Kidney (tissue), 14 donors: ENCODE measurements around the gene PANX2. TPM values are rescaled to one million over a fixed set of nuclear protein-coding genes. Genes with fewer than 3 reads are reported as not detected.

ENCODE experiments used
- DNase-seq, 5 donors: peaks; one replicate each; pipeline ENCODE4 v3.0.0-alpha.2; 2013 to 2020
- FAIRE-seq: peaks from 2 replicates; lab custom pipeline; 2012; peaks lifted over from hg19 to GRCh38; lab: Jason Lieb, UNC
- H3K27ac ChIP-seq, 2 donors: one replicate each; pipeline ENCODE4 v1.7.0; 2013; ENCODE audit warnings: low read depth in 2 of 2, low read length in 2 of 2, inconsistent platforms in 1 of 2
- H3K27me3 ChIP-seq: one replicate; pipeline ENCODE4 v1.7.1; 2013; ENCODE audit warnings: low read length, inconsistent platforms; ENCODE audit not compliant: control insufficient read depth, insufficient read depth
- H3K36me3 ChIP-seq, 3 donors: one replicate each; pipeline versions ENCODE4 v1.7.0 to v1.7.1; 2013; ENCODE audit warnings: low read length in 3 of 3, control low read depth in 1 of 3, inconsistent platforms in 1 of 3; ENCODE audit not compliant: insufficient read depth in 3 of 3, control insufficient read depth in 2 of 3
- H3K4me1 ChIP-seq, 3 donors: one replicate each; pipeline versions ENCODE4 v1.7.0 to v1.7.1; 2013; ENCODE audit warnings: low read length in 3 of 3, inconsistent platforms in 1 of 3, low read depth in 1 of 3; ENCODE audit not compliant: control insufficient read depth in 2 of 3, insufficient read depth in 2 of 3
- H3K4me3 ChIP-seq, 3 donors: one replicate each; pipeline versions ENCODE4 v1.7.0 to v1.8.1; 2013; ENCODE audit warnings: low read length in 3 of 3, control low read depth in 1 of 3, inconsistent platforms in 1 of 3
- H3K9ac ChIP-seq, 3 donors: one replicate each; pipeline versions ENCODE4 v1.7.0 to v1.7.1; 2013; ENCODE audit warnings: low read length in 3 of 3, control low read depth in 1 of 3, inconsistent platforms in 1 of 3
- H3K9me3 ChIP-seq, 3 donors: one replicate each; pipeline versions ENCODE4 v1.7.0 to v1.7.1; 2013; ENCODE audit warnings: low read length in 3 of 3, control low read depth in 1 of 3, inconsistent platforms in 1 of 3; ENCODE audit not compliant: control insufficient read depth in 2 of 3, insufficient read depth in 1 of 3
- CTCF ChIP-seq: IDR thresholded peaks from 3 replicates; pipeline ENCODE4 v1.5.1; 2012; ENCODE audit warnings: mild to moderate bottlenecking, moderate library complexity, borderline replicate concordance; ENCODE audit not compliant: insufficient read depth; ENCODE audit errors: extremely low read depth
- intact Hi-C: fragments of 100-400 bp; cut with DNase I; formaldehyde crosslinking; loops from one replicate; pipeline ENCODE4 v1.11.1; 2022
- polyA plus RNA-seq: library from polyadenylated mRNA; stranded (reverse); fragments of 350-450 nt; fragmentation: Illumina TruSeq; extraction: RNeasy Lipid Tissue Mini Kit (QIAGEN cat#74804); gene quantifications from one replicate; pipeline ENCODE4 v1.2.3, GENCODE V29; 2014; ENCODE audit warnings: low read depth, low replicate concordance; ENCODE audit not compliant: insufficient read depth
- total RNA-seq: library from RNA; stranded (reverse); fragmentation: NEBNext Ultra II Directional; extraction: Animal tissue kit (Norgen Biotek cat#: 25700); gene quantifications from one replicate; pipeline ENCODE4 v1.2.1, GENCODE V29; 2021
- donor health status: control.
- donor health status: control.
- donor health status: control.
- donor health status: control.
- donor health status: control.
- donor health status: DM: yes; HTN: yes; CAD: no.
- donor health status: Normal renal cell carcinoma (clear cell type).

PANX2 gene
- total and polyA plus RNA-seq, 2 donors from 2014 or later: 1.0 to 4.3 TPM

- no peaks in the 10 kb centered on the region for H3K27me3 ChIP-seq
- FAIRE-seq: no peak
- H3K27ac ChIP-seq: no peak overlapping the region
- no peaks in the 10 kb centered on the region for H3K9me3 ChIP-seq
- H3K9ac ChIP-seq: no peak overlapping the region
- H3K36me3 ChIP-seq: no peaks in the 10 kb centered on the region
- intact Hi-C loops: no loop called here
- no peak overlapping the region for H3K4me3 ChIP-seq
- peaks cover 0 to 4% (median 0%) of the 10 kb centered on the region in 3 donors for H3K4me1 ChIP-seq
- DNase-seq: no peak
- no peak for TF ChIP-seq CTCF
Observed at GRCh38 chr22:50160947-50161346, 9.6 kb upstream of the PANX2 start.

GRCh38 chr22:50161508-50162390 lies 8.8 kb upstream of the PANX2 start:
- no peak overlapping the region for H3K4me3 ChIP-seq
- no peak overlapping the region for H3K9ac ChIP-seq
- peaks cover 0 to 4% (median 0%) of the 10 kb centered on the region in 3 donors for H3K4me1 ChIP-seq
- FAIRE-seq (no peak), DNase-seq (peak in 1 of 5 donors; percentile 33)
- no peak overlapping the region for H3K27ac ChIP-seq
- no peaks in the 10 kb centered on the region for H3K27me3 ChIP-seq
- intact Hi-C loops: no loop called here
- H3K36me3 ChIP-seq: no peaks in the 10 kb centered on the region
- H3K9me3 ChIP-seq: no peaks in the 10 kb centered on the region
- no peak for TF ChIP-seq CTCF

- Histone ChIP-seq H3K4me1 (peaks cover 0 to 3% (median 0%) of the 10 kb centered on the region in 3 donors), H3K27ac (no peak overlapping the region), H3K9me3 (no peaks in the 10 kb centered on the region), H3K36me3 (no peaks in the 10 kb centered on the region), H3K9ac (no peak overlapping the region), H3K27me3 (no peaks in the 10 kb centered on the region), H3K4me3 (no peak overlapping the region)
- peak in 1 of 5 donors; percentile 34 for DNase-seq
- no peak for TF ChIP-seq CTCF
- no peak for FAIRE-seq
- intact Hi-C loops: no loop called here
Observed at GRCh38 chr22:50162391-50162956, 8.1 kb upstream of the PANX2 start.
